NCI-H1436 (cell line): ENCODE data around the gene FLNB.
A peak's percentile ranks its signal among the peaks of the same experiment; 100 is the strongest.

Source experiments
- DNase-seq: peaks from one replicate; lab custom pipeline; 2025; lab: John Stamatoyannopoulos, UW

Gene FLNB

GRCh38 chr3:58164199-58164879 is 156.1 kb downstream of the FLNB start:
- no peak for DNase-seq

- DNase-seq = no peak
Measured at GRCh38 chr3:58164906-58165821, 156.9 kb downstream of the FLNB start.

GRCh38 chr3:58167431-58168351 is 159.5 kb downstream of the FLNB start:
- peak; percentile 13 for DNase-seq

- no peak for DNase-seq
Measured at GRCh38 chr3:58168498-58168897, 160.3 kb downstream of the FLNB start.

GRCh38 chr3:58169371-58169770 is 161.1 kb downstream of the FLNB start:
- no peak for DNase-seq

- DNase-seq = no peak
Measured at GRCh38 chr3:58170376-58170775, 162.2 kb downstream of the FLNB start.

- no peak for DNase-seq
Measured at GRCh38 chr3:58171126-58171525, 162.9 kb downstream of the FLNB start.

- DNase-seq = no peak
Measured at GRCh38 chr3:58173029-58173668, 164.9 kb downstream of the FLNB start.

- peak; percentile 0 for DNase-seq
Measured at GRCh38 chr3:58173669-58174398, 165.6 kb downstream of the FLNB start.

- no peak for DNase-seq
Measured at GRCh38 chr3:58175187-58175436, 166.9 kb downstream of the FLNB start.

- DNase-seq = no peak
Measured at GRCh38 chr3:58175437-58176184, 167.4 kb downstream of the FLNB start.

- no peak for DNase-seq
Measured at GRCh38 chr3:58176185-58176530, 167.9 kb downstream of the FLNB start.

GRCh38 chr3:58176827-58177489 is 168.7 kb downstream of the FLNB start:
- no peak for DNase-seq

- DNase-seq = peak; percentile 67
Measured at GRCh38 chr3:58177747-58178527, 169.7 kb downstream of the FLNB start.

GRCh38 chr3:58178528-58179234 is 170.5 kb downstream of the FLNB start:
- DNase-seq = no peak

GRCh38 chr3:58179235-58180098 is 171.2 kb downstream of the FLNB start:
- no peak for DNase-seq

- no peak for DNase-seq
Measured at GRCh38 chr3:58180099-58180880, 172.1 kb downstream of the FLNB start.
